GM06990 (cell line): ENCODE measurements around the gene NPIPB2.
A peak's percentile ranks its signal among the peaks of the same experiment; 100 is the strongest.
"Not testable (repeated sequence)": the region's sequence is repeated elsewhere in the genome, so short reads cannot be mapped to it uniquely, and the experiment has no call there.

Experiments
- DNase-seq: peaks from one replicate; pipeline ENCODE4 v3.0.0-alpha.2; 2011; ENCODE audit not compliant: insufficient read length; ENCODE audit errors: extremely low read depth
- H3K27me3 ChIP-seq: replicated peaks from 2 replicates; pipeline ENCODE4 v1.6.0; 2011; ENCODE audit warnings: low read length; ENCODE audit not compliant: control insufficient read depth, insufficient read depth
- H3K36me3 ChIP-seq: 2 replicates; pipeline ENCODE4 v1.5.1; 2011; ENCODE audit warnings: low read length; ENCODE audit not compliant: control insufficient read depth, insufficient read depth
- H3K4me3 ChIP-seq: replicated peaks from 2 replicates; pipeline ENCODE4 v1.5.1; 2011; ENCODE audit warnings: low read depth, mild to moderate bottlenecking, control low read depth, low read length
- CTCF ChIP-seq: IDR thresholded peaks from 2 replicates; pipeline ENCODE4 v1.5.1; 2011; ENCODE audit warnings: low read length, control low read depth, mild to moderate bottlenecking, inconsistent platforms; ENCODE audit not compliant: insufficient read depth, poor library complexity, severe bottlenecking

Gene NPIPB2

GRCh38 chr16:11973070-11973469, 31.2 kb upstream of the NPIPB2 start:
- no peak for DNase-seq
- no peak overlapping the region for H3K4me3 ChIP-seq
- H3K27me3 ChIP-seq, result no peaks in the 10 kb centered on the region
- TF ChIP-seq CTCF, result no peak
- H3K36me3 ChIP-seq, result peaks cover 18% of the 10 kb centered on the region

- H3K36me3 ChIP-seq, result peaks cover 21% of the 10 kb centered on the region
- H3K27me3 ChIP-seq, result no peaks in the 10 kb centered on the region
- no peak overlapping the region for H3K4me3 ChIP-seq
- DNase-seq, result no peak
- TF ChIP-seq CTCF, result no peak
These were observed 30.3 kb upstream of the NPIPB2 start for GRCh38 chr16:11972128-11972527.

- H3K27me3 ChIP-seq, DNase-seq, H3K4me3 ChIP-seq: not testable (repeated sequence)
- peaks cover 23% of the 10 kb centered on the region for H3K36me3 ChIP-seq
These were observed 28.4 kb upstream of the NPIPB2 start for GRCh38 chr16:11970292-11970691.

- no peaks in the 10 kb centered on the region for H3K27me3 ChIP-seq
- peaks cover 22% of the 10 kb centered on the region for H3K36me3 ChIP-seq
- no peak overlapping the region; the same call in 1 of the 2 replicates for H3K4me3 ChIP-seq
- no peak for DNase-seq
- no peak for TF ChIP-seq CTCF
These were observed 26.7 kb upstream of the NPIPB2 start for GRCh38 chr16:11968577-11968976.

- Histone ChIP-seq H3K36me3 (peaks cover 22% of the 10 kb centered on the region), H3K4me3 (peak overlapping the region; percentile 81), H3K27me3 (no peaks in the 10 kb centered on the region)
- no peak for TF ChIP-seq CTCF
- no peak for DNase-seq
These were observed 25.5 kb upstream of the NPIPB2 start for GRCh38 chr16:11967195-11967911.

- Histone ChIP-seq H3K36me3 (peaks cover 19% of the 10 kb centered on the region), H3K4me3 (peak overlapping the region; percentile 81), H3K27me3 (no peaks in the 10 kb centered on the region)
- no peak for TF ChIP-seq CTCF
- DNase-seq, result peak; percentile 52
These were observed 24.3 kb upstream of the NPIPB2 start for GRCh38 chr16:11966173-11966572.
